Sigmoid colon (tissue), 4 donors: ENCODE data around the gene NTM.

ENCODE experiments used
- CTCF ChIP-seq, 4 experiments: fragments of 450-650 bp in 3 of 4; fragments of 200-600 bp in 1 of 4; IDR thresholded peaks; one replicate each; pipeline ENCODE4 v1.5.1; 2016 to 2019; ENCODE audit warnings: antibody characterized with exemption in 4 of 4, mild to moderate bottlenecking in 3 of 4, moderate library complexity in 2 of 4
- POLR2A ChIP-seq, 2 donors: fragments of 450-650 bp; IDR thresholded peaks; one replicate each; pipeline ENCODE4 v1.6.1; 2016; ENCODE audit warnings: antibody characterized with exemption in 2 of 2, mild to moderate bottlenecking in 2 of 2, moderate library complexity in 2 of 2
- POLR2AphosphoS5 ChIP-seq, 4 donors: sonication (generic); formaldehyde crosslinking; IDR thresholded peaks; one replicate each; pipeline ENCODE4 v1.6.1; 2017; ENCODE audit warnings: antibody characterized with exemption in 4 of 4

GRCh38 chr11:131837562-131837961 is 467.1 kb downstream of the NTM start:
- no peak for TF ChIP-seq CTCF (IDR thresholded peaks at IDR 0.05)
- TF ChIP-seq POLR2AphosphoS5 (IDR thresholded peaks at IDR 0.05) = no peak
- TF ChIP-seq POLR2A (IDR thresholded peaks at IDR 0.05) = no peak
